GM12878 (cell line): Measurements from ENCODE around the gene VEPH1. TPM values are rescaled to one million over a fixed set of nuclear protein-coding genes. Genes with fewer than 3 reads are reported as not detected.

ENCODE experiments used
- ATAC-seq: fragments of 200-7000 bp; cut with Tn5 transposase; 3 replicates; pipeline ENCODE4 v1.9.1; 2020; ENCODE audit warnings: mild to moderate bottlenecking, moderate library complexity
- BruUV-seq: library from RNA; stranded (reverse); fragments of 400-500 nt; replicated peaks from 2 replicates; lab custom pipeline; 2021; lab: Mats Ljungman, UMichigan
- CTCF ChIA-PET: fragments of 300-600 bp; sonication (Branson Sonifier 250); formaldehyde crosslinking; extraction: SDS; loops from one replicate; lab custom pipeline; 2021; ENCODE audit warnings: inconsistent platforms; lab: Yijun Ruan, JAX
- POLR2A ChIA-PET: fragments of 350-600 bp; formaldehyde crosslinking; extraction: SDS; loops from one replicate; lab custom pipeline; 2021; ENCODE audit warnings: inconsistent platforms; lab: Charles Lee
- RAD21 ChIA-PET: fragments of 300-600 bp; sonication (Branson Sonifier 250); formaldehyde crosslinking; loops from one replicate; lab custom pipeline; 2023; ENCODE audit warnings: antibody characterized with exemption; ENCODE audit not compliant: unreplicated experiment; lab: Charles Lee
- SMC1A ChIA-PET: fragments of 300-600 bp; sonication (Branson Sonifier 250); formaldehyde crosslinking; loops from one replicate; lab custom pipeline; 2023; ENCODE audit not compliant: unreplicated experiment, uncharacterized antibody; lab: Charles Lee
- DNase-seq: peaks from one replicate; pipeline ENCODE4 v3.0.0-alpha.2; 2011; ENCODE audit warnings: low read depth, low spot score
- FAIRE-seq: peaks from 3 replicates; lab custom pipeline; 2011; peaks lifted over from hg19 to GRCh38; lab: Jason Lieb, UNC
- H2AFZ ChIP-seq: 2 replicates; pipeline ENCODE4 v1.6.0; 2011; ENCODE audit warnings: low read depth, low read length, control low read depth; ENCODE audit not compliant: control insufficient read depth
- H3K27ac ChIP-seq: 2 replicates; pipeline ENCODE4 v1.5.1; 2011; ENCODE audit warnings: control low read depth; ENCODE audit not compliant: control insufficient read depth, insufficient read depth
- H3K27me3 ChIP-seq, 2 experiments: replicated peaks in 1 of 2; 2 replicates each; pipeline versions ENCODE4 v1.6.0 to v1.6.1; 2011; ENCODE audit warnings: low read length in 1 of 2; ENCODE audit not compliant: control insufficient read depth in 2 of 2, insufficient read depth in 2 of 2
- H3K36me3 ChIP-seq, 2 experiments: 2 replicates each; pipeline ENCODE4 v1.5.1; 2011; ENCODE audit warnings: low read length in 1 of 2; ENCODE audit not compliant: control insufficient read depth in 2 of 2, insufficient read depth in 2 of 2
- H3K4me1 ChIP-seq: 2 replicates; pipeline ENCODE4 v1.6.1; 2011; ENCODE audit warnings: mild to moderate bottlenecking, low read length, moderate library complexity, mixed read lengths; ENCODE audit not compliant: control insufficient read depth, insufficient read depth
- H3K4me2 ChIP-seq: 2 replicates; pipeline ENCODE4 v1.6.0; 2011; ENCODE audit warnings: control low read depth; ENCODE audit not compliant: control insufficient read depth, insufficient read depth
- H3K4me3 ChIP-seq: fragments of 200-600 bp; sonication (generic); 2 replicates; pipeline ENCODE4 v1.5.1; 2016
- H3K79me2 ChIP-seq: 2 replicates; pipeline ENCODE4 v1.6.0; 2011; ENCODE audit warnings: low read length; ENCODE audit not compliant: control insufficient read depth, insufficient read depth
- H3K9ac ChIP-seq: 2 replicates; pipeline ENCODE4 v1.8.0; 2011; ENCODE audit warnings: low read length, control low read depth, mixed read lengths; ENCODE audit not compliant: control insufficient read depth, insufficient read depth
- H3K9me3 ChIP-seq: replicated peaks from 3 replicates; pipeline ENCODE4 v1.5.1; 2011; ENCODE audit warnings: mild to moderate bottlenecking, low read length; ENCODE audit not compliant: control insufficient read depth, insufficient read depth
- H4K20me1 ChIP-seq: 2 replicates; pipeline ENCODE4 v1.6.0; 2011; ENCODE audit not compliant: control insufficient read depth, insufficient read depth
- CREM ChIP-seq: IDR thresholded peaks from 2 replicates; pipeline ENCODE4 v1.6.1; 2014; ENCODE audit warnings: antibody characterized with exemption, low read depth
- ESRRA ChIP-seq: IDR thresholded peaks from 2 replicates; pipeline ENCODE4 v1.6.1; 2012; ENCODE audit warnings: mild to moderate bottlenecking, low read length, improper control_type of control experiment
- EZH2 ChIP-seq: IDR thresholded peaks from 2 replicates; pipeline ENCODE4 v1.6.1; 2012; ENCODE audit warnings: low read depth, mild to moderate bottlenecking, control low read depth, inconsistent platforms, low read length, borderline replicate concordance; ENCODE audit not compliant: control insufficient read depth
- IRF3 ChIP-seq: fragments of 450-650 bp; IDR thresholded peaks from 2 replicates; pipeline ENCODE4 v1.6.1; 2014; ENCODE audit warnings: mild to moderate bottlenecking
- NFYA ChIP-seq: IDR thresholded peaks from 2 replicates; pipeline ENCODE4 v1.6.1; 2011; ENCODE audit warnings: low read depth, mild to moderate bottlenecking, low read length, improper control_type of control experiment, borderline replicate concordance
- NKRF ChIP-seq: fragments of 450-650 bp; conservative IDR thresholded peaks from 2 replicates; pipeline ENCODE4 v1.6.1; 2017; ENCODE audit warnings: mild to moderate bottlenecking, moderate library complexity
- PAX5 ChIP-seq: IDR thresholded peaks from 2 replicates; pipeline ENCODE4 v1.6.1; 2011; ENCODE audit warnings: low read depth, low read length, borderline replicate concordance
- WRNIP1 ChIP-seq: IDR thresholded peaks from 2 replicates; pipeline ENCODE4 v1.6.1; 2011; ENCODE audit warnings: low read depth, low read length, improper control_type of control experiment, borderline replicate concordance
- YY1 ChIP-seq: IDR thresholded peaks from 2 replicates; pipeline ENCODE4 v1.6.1; 2011; ENCODE audit warnings: low read depth, mild to moderate bottlenecking, low read length
- ZBED1 ChIP-seq: IDR thresholded peaks from 2 replicates; pipeline ENCODE4 v1.6.1; 2016; ENCODE audit warnings: borderline replicate concordance
- ZBTB4 ChIP-seq: fragments of 450-650 bp; formaldehyde crosslinking; IDR thresholded peaks from 2 replicates; pipeline ENCODE4 v1.4.0; 2022; ENCODE audit warnings: mild to moderate bottlenecking, moderate library complexity
- WGBS: methylation state at CpG from one replicate; pipeline ENCODE4 v1.1.6; 2016; ENCODE audit warnings: low lambda C conversion rate; ENCODE audit not compliant: insufficient replicate concordance, insufficient coverage; ENCODE audit errors: missing lambda C conversion rate; 5-methylcytosine and 5-hydroxymethylcytosine counted together
- in situ Hi-C: fragments of 300-500 bp; cut with MboI; formaldehyde crosslinking; loops from 9 replicates; pipeline ENCODE4 v1.14.3; 2018; ENCODE audit warnings: mixed read lengths
- intact Hi-C: fragments of 100-400 bp; cut with micrococcal nuclease; formaldehyde crosslinking; loops from one replicate; pipeline ENCODE4 v1.14.2; 2022; ENCODE audit not compliant: unreplicated experiment
- polyA plus RNA-seq, 11 experiments: library from polyadenylated mRNA; depleted of rRNA in 4 of 11; unstranded in 6 of 11; stranded (reverse) in 5 of 11; fragments of >200 nt; fragmentation: Nextera tagmentation in 4 of 11; fragmentation: Illumina TruSeq in 1 of 11; extraction: Ambion mirVana in 4 of 11; extraction: Trizol in 1 of 11; gene quantifications; 1 replicate in 1 of 11; 2 replicates in 10 of 11; pipeline versions ENCODE4 v1.2.1 to v1.2.3, GENCODE V29; 2011 to 2016; ENCODE audit warnings: inconsistent platforms in 2 of 11, missing spikeins in 2 of 11, low read depth in 1 of 11
- total RNA-seq, 4 experiments: library from RNA; depleted of rRNA in 3 of 4; stranded (reverse); fragments of >200 nt in 3 of 4; fragmentation: Illumina TruSeq in 1 of 4; extraction: Trizol in 1 of 4; gene quantifications; 2 replicates each; pipeline versions ENCODE4 v1.2.1 to v1.2.3, GENCODE V29; 2013 to 2021

Gene VEPH1
- total and polyA plus RNA-seq, 10 of the 15 experiments (the other 5 are each of a cell fraction or from before 2014, with no cell fraction given): 0.04 to 0.26 (median 0.17) TPM; not detected in 7

GRCh38 chr3:157259825-157260224 is 243.4 kb downstream of the VEPH1 start:
- H3K27me3 ChIP-seq: no peaks in the 10 kb centered on the region
- DNase-seq: no peak
- WGBS: 18% methylated on average over 2 of the region's 2 CpGs
- no peak overlapping the region for H3K9ac ChIP-seq
- H3K4me1 ChIP-seq: no peaks in the 10 kb centered on the region
- H2AFZ ChIP-seq: no peak overlapping the region
- no peak for FAIRE-seq
- in situ Hi-C loops (no loop called here), intact Hi-C loops (no loop called here)
- H3K4me2 ChIP-seq: no peak overlapping the region
- no TSS peak for BruUV-seq
- ATAC-seq: no peak
- H4K20me1 ChIP-seq: no peaks in the 10 kb centered on the region
- no peak overlapping the region for H3K4me3 ChIP-seq
- ChIA-PET CTCF (interaction anchor here (1.1 kb wide), 1 partner anchor 8 kb away, joined by 3 read pairs; no protein-coding TSS in a partner anchor), RAD21 (no interaction called here), POLR2A (no interaction called here), SMC1A (no interaction called here)
- TF ChIP-seq PAX5 (no peak), ZBTB4 (CRISPR knock-in tag) (no peak)
- H3K9me3 ChIP-seq: no peaks in the 10 kb centered on the region
- no peaks in the 10 kb centered on the region for H3K79me2 ChIP-seq
- H3K36me3 ChIP-seq: no peaks in the 10 kb centered on the region
- no peak overlapping the region for H3K27ac ChIP-seq

- H3K9me3 ChIP-seq: no peaks in the 10 kb centered on the region
- no peaks in the 10 kb centered on the region for H3K79me2 ChIP-seq
- TF ChIP-seq NKRF (no peak), NFYA (no peak), EZH2 (no peak), IRF3 (no peak), WRNIP1 (no peak), ESRRA (no peak), CREM (no peak), ZBED1 (no peak), YY1 (no peak)
- RAD21 ChIA-PET: no interaction called here
- H3K9ac ChIP-seq: no peak overlapping the region
- no peaks in the 10 kb centered on the region for H3K4me1 ChIP-seq
- H2AFZ ChIP-seq: no peak overlapping the region
- FAIRE-seq (no peak), ATAC-seq (no peak), DNase-seq (no peak)
- BruUV-seq: no TSS peak
- H3K27me3 ChIP-seq: no peaks in the 10 kb centered on the region
- no peak overlapping the region for H3K27ac ChIP-seq
- H4K20me1 ChIP-seq: no peaks in the 10 kb centered on the region
- CTCF ChIA-PET: interaction anchor here (1.0 to 1.3 kb wide), 2 partner anchors 55 to 135 kb away, joined by 3 to 4 read pairs; no protein-coding TSS in a partner anchor
- H3K4me2 ChIP-seq: no peak overlapping the region
- intact Hi-C loops (no loop called here), in situ Hi-C loops (no loop called here)
- no peaks in the 10 kb centered on the region for H3K36me3 ChIP-seq
- H3K4me3 ChIP-seq: no peak overlapping the region
- SMC1A ChIA-PET: no interaction called here
- WGBS: 48% methylated on average over 5 of the region's 5 CpGs
- POLR2A ChIA-PET: no interaction called here
These were observed 246.1 kb downstream of the VEPH1 start for GRCh38 chr3:157257101-157257500.
